Measurements from ENCODE around the gene PKM. TPM values are rescaled to one million over a fixed set of nuclear protein-coding genes. Genes with fewer than 3 reads are reported as not detected.

Gene PKM
- total RNA-seq (2011; cell fraction: chromatin; rRNA removed; ENCODE audit: low replicate concordance) = 776 and 1,084 TPM in 2 replicates
- 622 and 649 TPM in 2 replicates for total RNA-seq (2011; cell fraction: nucleolus; rRNA removed)
- 690 and 711 TPM in 2 replicates for total RNA-seq (2011; cell fraction: nucleoplasm; rRNA removed)
- total RNA-seq (2014; rRNA removed) (368 and 422 TPM in 2 replicates), total RNA-seq (2014; rRNA removed; fragmentation: Illumina TruSeq; extraction: Trizol) (309 and 338 TPM in 2 replicates), total RNA-seq (2015; rRNA removed; fragmentation: Illumina TruSeq; extraction: Trizol) (472 and 481 TPM in 2 replicates), total RNA-seq (2021) (466 and 471 TPM in 2 replicates), polyA plus RNA-seq (2011; rRNA removed) (825 and 845 TPM in 2 replicates), polyA plus RNA-seq (2014; fragmentation: Illumina TruSeq; extraction: Trizol) (507 and 521 TPM in 2 replicates), polyA plus RNA-seq (2014; fragmentation: Nextera tagmentation; extraction: Ambion mirVana) (100 to 1,000 TPM; 140 to 308 TPM), polyA plus RNA-seq (2014; rRNA removed) (383 and 417 TPM in 2 replicates), polyA minus RNA-seq (2011; rRNA and poly(A)+ RNA removed) (1,620 and 1,672 TPM in 2 replicates), Bru-seq, nascent RNA (percentile 87 among the genes with signal in this experiment), BruChase-seq, experiment 1, labeled RNA remaining after a 2-hour chase (percentile 85 among the genes with signal in this experiment), BruChase-seq, experiment 2, labeled RNA remaining after a 6-hour chase (percentile 86 among the genes with signal in this experiment)
- polyA plus RNA-seq (2011; cell fraction: cytosol; rRNA removed) = 818 and 936 TPM in 2 replicates
- 810 and 976 TPM in 2 replicates for polyA plus RNA-seq (2011; cell fraction: nucleus; rRNA removed)
- polyA plus RNA-seq (2012) = 655 and 840 TPM in 2 replicates
- polyA minus RNA-seq (2011; cell fraction: cytosol; rRNA and poly(A)+ RNA removed) = 474 and 637 TPM in 2 replicates
- 388 and 642 TPM in 2 replicates for polyA minus RNA-seq (2011; cell fraction: nucleus; rRNA and poly(A)+ RNA removed)
- long read RNA-seq, experiment 1, transcript PKM-214 (2 exons, 2,301 nt) = minor isoform, 14 of 1,761 reads
- long read RNA-seq, experiment 1, transcript PKM-212 (3 exons, 3,016 nt) = minor isoform, 39 of 1,761 reads
- long read RNA-seq, experiment 1, transcript PKM-202 (11 exons, 2,318 nt) = major isoform, 1,277 of 1,761 reads
- long read RNA-seq, experiment 1, partial matches to known transcripts = 305 of 1,761 reads
- long read RNA-seq, experiment 1, other reads (novel, unspliced or antisense) = 125 of 1,761 reads
- long read RNA-seq, experiment 2, transcript PKM-214 (2 exons, 2,301 nt) = minor isoform, 13 of 862 reads
- long read RNA-seq, experiment 2, transcript PKM-212 (3 exons, 3,016 nt) = major isoform, 21 of 862 reads
- long read RNA-seq, experiment 2, partial matches to known transcripts = 136 of 862 reads
- long read RNA-seq, experiment 2, other reads (novel, unspliced or antisense) = 691 of 862 reads
- long read RNA-seq, experiment 3, transcript PKM-202 (11 exons, 2,318 nt) = major isoform, 485 of 556 reads
- long read RNA-seq, experiment 3, partial matches to known transcripts = 29 of 556 reads
- long read RNA-seq, experiment 3, other reads (novel, unspliced or antisense) = 39 of 556 reads

DNA sequence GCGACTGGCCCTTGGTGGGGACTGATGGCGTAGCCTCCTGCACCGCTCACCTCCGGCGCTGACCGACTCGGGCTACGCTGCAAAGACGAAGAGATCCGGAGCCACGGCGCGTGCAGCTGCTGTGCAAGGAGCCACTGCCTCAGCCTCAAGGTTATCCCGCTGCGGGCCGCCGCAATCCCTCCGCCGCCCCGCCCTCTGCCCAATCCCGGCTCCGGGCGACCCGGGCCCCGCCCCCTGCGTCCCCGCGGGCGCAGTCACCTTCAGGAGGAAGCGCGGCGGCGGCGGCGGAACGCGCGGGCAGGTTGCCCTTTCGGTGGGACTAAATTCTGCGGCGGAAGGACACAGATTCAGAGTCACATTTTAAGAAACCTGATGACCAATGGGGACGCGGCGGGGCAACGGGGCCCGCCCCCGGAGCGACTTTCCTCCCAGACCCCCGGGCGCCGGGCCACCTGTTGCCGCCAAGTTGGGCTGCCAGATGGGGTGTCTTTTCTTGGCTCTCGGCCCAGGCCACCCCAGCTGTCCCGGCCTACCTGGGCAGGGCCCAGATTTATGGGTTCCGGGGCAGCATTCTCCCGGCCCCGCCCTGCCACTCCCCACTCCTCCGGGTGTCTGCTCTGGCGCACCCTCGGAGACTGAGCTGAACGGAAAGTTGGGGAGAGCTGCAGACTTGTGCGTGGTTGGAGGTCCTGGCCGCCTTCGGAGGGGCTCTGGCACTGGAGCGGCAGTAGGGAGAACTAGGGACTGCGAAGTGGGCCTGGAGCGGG lies at the start of gene PKM:
TSS of gene PKM (minus strand) at position 125 of the 767 bp plus-strand sequence. CDS start 12,093 bp downstream, outside the sequence.
- peak within 1 kb of the TSS; percentile 77 to 92 for H3K9ac ChIP-seq (ENCODE audit: insufficient read depth in 1 of 2, low read depth in 2 of 2, low read length in 2 of 2)
- H3K4me2 ChIP-seq (ENCODE audit: insufficient read depth, low read length) = peak within 1 kb of the TSS; percentile 96
- ATAC-seq (peak; percentile 78), DNase-seq (ENCODE audit: extremely low read depth in 1 of 4, low spot score in 3 of 4) (peak; percentile 89 to 96 (median 92)), FAIRE-seq (no peak)
- peaks cover 50 to 70% of the 10 kb centered on the region in 2 experiments for H3K4me1 ChIP-seq (replicated peaks in 1 of 2; ENCODE audit: control insufficient read depth in 2 of 2, insufficient read depth in 2 of 2, low read length in 2 of 2)
- H3K79me2 ChIP-seq (ENCODE audit: control insufficient read depth, insufficient read depth, low read length) = peaks cover 49% of the 10 kb centered on the region
- 2% methylated on average over 50 of the region's 67 CpGs for WGBS (ENCODE audit: insufficient coverage, low coverage, missing lambda C conversion rate)
- no peaks in the 10 kb centered on the region for H3K9me3 ChIP-seq (replicated peaks; ENCODE audit: control insufficient read depth, insufficient read depth, low read depth, low read length)
- in situ Hi-C loops (cut with MboI) = no loop called here
- peaks cover 20% of the 10 kb centered on the region; the same call in 2 of the 3 replicates for H3K36me3 ChIP-seq (ENCODE audit: control insufficient read depth, insufficient read depth, low read length)
- peak within 1 kb of the TSS; percentile 88 for H3K27ac ChIP-seq (ENCODE audit: extremely low read depth, low read depth, low read length)
- POLR2A ChIA-PET = interaction anchor here (0.6 to 1.3 kb wide), 7 partner anchors 8 to 36 kb away, joined by 3 to 4 read pairs (median 3); no protein-coding TSS in a partner anchor
- H2AFZ ChIP-seq (ENCODE audit: low read depth, low read length) = peak within 1 kb of the TSS; percentile 70
- H4K20me1 ChIP-seq (replicated peaks; ENCODE audit: control insufficient read depth, insufficient read depth, low read length) = peaks cover 8% of the 10 kb centered on the region
- H3K4me3 ChIP-seq = peak within 1 kb of the TSS; percentile 67
- no peaks in the 10 kb centered on the region for H3K9me1 ChIP-seq (ENCODE audit: control insufficient read depth, insufficient read depth, low read length)
- intact Hi-C loops (cut with micrococcal nuclease) = loop anchor here (10.0 kb wide), 1 partner anchor 244 kb away; the partner anchor contains the start of gene ARIH1
- BruUV-seq (replicated peaks) = TSS peak; percentile 85
- CTCF ChIA-PET (ENCODE audit: low intra/inter-chr PET ratio) = no interaction called here
- no peaks in the 10 kb centered on the region for H3K27me3 ChIP-seq (ENCODE audit: control insufficient read depth in 2 of 2, insufficient read depth in 2 of 2, low read length in 2 of 2)
- TF ChIP-seq, protein P1, sequence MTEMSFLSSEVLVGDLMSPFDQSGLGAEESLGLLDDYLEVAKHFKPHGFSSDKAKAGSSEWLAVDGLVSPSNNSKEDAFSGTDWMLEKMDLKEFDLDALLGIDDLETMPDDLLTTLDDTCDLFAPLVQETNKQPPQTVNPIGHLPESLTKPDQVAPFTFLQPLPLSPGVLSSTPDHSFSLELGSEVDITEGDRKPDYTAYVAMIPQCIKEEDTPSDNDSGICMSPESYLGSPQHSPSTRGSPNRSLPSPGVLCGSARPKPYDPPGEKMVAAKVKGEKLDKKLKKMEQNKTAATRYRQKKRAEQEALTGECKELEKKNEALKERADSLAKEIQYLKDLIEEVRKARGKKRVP (CRISPR knock-in tag; IDR thresholded peaks at IDR 0.05) = no peak
- TF ChIP-seq CBX5 (IDR thresholded peaks at IDR 0.05; ENCODE audit: borderline replicate concordance, low read depth) (no peak), MED1 (CRISPR knock-in tag; IDR thresholded peaks at IDR 0.05; ENCODE audit: borderline replicate concordance) (no peak), MYNN (IDR thresholded peaks at IDR 0.05) (0 out of 2 replicates have a peak, but pooled peaks have one; percentile 16), MYNN (CRISPR knock-in tag; IDR thresholded peaks at IDR 0.05) (no peak), PRPF4 (IDR thresholded peaks at IDR 0.05; ENCODE audit: insufficient read depth, low read depth, low read length, poor library complexity, severe bottlenecking) (no peak), HDAC3 (IDR thresholded peaks at IDR 0.05; ENCODE audit: borderline replicate concordance, partially characterized antibody) (no peak), FOXA3 (CRISPR knock-in tag; conservative IDR thresholded peaks at IDR 0.05 in 1 of 2, IDR thresholded peaks at IDR 0.05 in 1 of 2) (no peak), PHF21A (IDR thresholded peaks at IDR 0.05; ENCODE audit: borderline replicate concordance, low read depth) (peak; percentile 94), ZNF778 (CRISPR knock-in tag; IDR thresholded peaks at IDR 0.05) (no peak), ZNF354B (CRISPR knock-in tag; IDR thresholded peaks at IDR 0.05) (no peak)
- TF ChIP-seq, protein P2, sequence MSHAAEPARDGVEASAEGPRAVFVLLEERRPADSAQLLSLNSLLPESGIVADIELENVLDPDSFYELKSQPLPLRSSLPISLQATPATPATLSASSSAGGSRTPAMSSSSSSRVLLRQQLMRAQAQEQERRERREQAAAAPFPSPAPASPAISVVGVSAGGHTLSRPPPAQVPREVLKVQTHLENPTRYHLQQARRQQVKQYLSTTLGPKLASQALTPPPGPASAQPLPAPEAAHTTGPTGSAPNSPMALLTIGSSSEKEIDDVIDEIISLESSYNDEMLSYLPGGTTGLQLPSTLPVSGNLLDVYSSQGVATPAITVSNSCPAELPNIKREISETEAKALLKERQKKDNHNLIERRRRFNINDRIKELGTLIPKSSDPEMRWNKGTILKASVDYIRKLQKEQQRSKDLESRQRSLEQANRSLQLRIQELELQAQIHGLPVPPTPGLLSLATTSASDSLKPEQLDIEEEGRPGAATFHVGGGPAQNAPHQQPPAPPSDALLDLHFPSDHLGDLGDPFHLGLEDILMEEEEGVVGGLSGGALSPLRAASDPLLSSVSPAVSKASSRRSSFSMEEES (CRISPR knock-in tag; IDR thresholded peaks at IDR 0.05) = no peak
